Activated naive CD4-positive, alpha-beta T cell treated with anti-CD3 and anti-CD28 coated beads, Interleukin-2, amount 50 U/mL, for 72 hours (primary cell): Measurements from ENCODE around the gene MSL3B.
A peak's percentile ranks its signal among the peaks of the same experiment; 100 is the strongest.

Experiments used
- ATAC-seq, 2 donors: fragments of 150-1000 bp; cut with Tn5 transposase; 2 replicates each; pipeline ENCODE4 v1.10.0; 2021; ENCODE audit warnings: mild to moderate bottlenecking in 2 of 2, moderate library complexity in 2 of 2
- DNase-seq, 2 donors: peaks; one replicate each; pipeline ENCODE4 v3.0.0; 2021 to 2022; ENCODE audit warnings: low spot score in 2 of 2
- H3K27ac Mint-ChIP-seq, 2 donors: one replicate each; pipeline ENCODE4 v1.8.0; 2022; ENCODE audit warnings: mild to moderate bottlenecking in 2 of 2, mixed read lengths in 2 of 2
- H3K36me3 Mint-ChIP-seq, 2 donors: one replicate each; pipeline ENCODE4 v1.8.0; 2022; ENCODE audit warnings: mixed read lengths in 2 of 2
- H3K9me3 Mint-ChIP-seq, 2 donors: one replicate each; pipeline ENCODE4 v1.8.0; 2022; ENCODE audit warnings: mixed read lengths in 2 of 2

Gene MSL3B

DNA sequence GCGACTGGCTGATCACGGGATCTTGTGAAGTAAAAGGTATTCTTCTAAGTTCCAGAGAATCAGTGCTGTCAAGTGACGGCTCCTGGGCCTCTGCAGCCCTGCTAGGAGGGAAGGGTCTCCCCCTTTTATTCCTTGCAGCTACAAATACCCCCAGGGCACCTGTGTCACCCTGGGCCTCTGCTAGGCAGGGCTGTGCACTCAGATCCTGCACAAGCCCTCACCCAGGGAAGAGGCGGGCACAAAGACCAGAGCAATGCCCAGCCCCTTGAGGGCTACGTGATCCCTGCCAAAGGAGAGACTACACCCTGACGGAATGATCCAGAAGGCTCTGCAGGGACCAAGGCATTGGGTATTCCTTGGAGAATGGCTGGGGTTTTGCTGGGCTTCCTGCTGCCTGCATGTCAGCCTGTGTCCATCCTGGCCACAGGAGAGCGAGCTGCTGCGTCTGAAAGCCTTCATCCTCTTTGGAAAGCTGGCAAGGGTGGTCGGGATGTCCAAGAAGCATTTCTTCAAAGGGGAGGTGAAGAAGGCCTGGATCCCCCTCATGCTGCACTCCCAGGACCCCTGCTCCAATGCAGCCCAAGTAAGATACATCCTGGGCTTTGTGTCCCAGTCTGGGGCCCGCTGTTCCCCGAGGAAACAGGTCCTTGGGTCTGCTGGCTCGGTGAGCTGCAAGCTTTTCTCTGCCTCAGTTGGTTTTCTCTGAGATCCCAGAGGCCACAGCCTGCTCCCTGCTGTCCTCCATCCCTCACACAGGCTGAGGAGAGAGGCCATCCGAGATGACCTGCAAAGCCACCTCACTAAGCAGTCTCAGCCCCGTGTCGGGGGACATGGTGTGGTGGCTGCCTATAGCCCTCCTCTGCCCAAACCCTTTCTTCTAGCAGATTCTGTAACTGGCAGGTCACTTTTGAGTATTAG lies 38.7 kb downstream of the MSL3B start:
- ATAC-seq, result no peak
- H3K27ac Mint-ChIP-seq, result no peak overlapping the region
- no peaks in the 10 kb centered on the region for H3K9me3 Mint-ChIP-seq
- peaks cover 0 to 8% of the 10 kb centered on the region in 2 donors for H3K36me3 Mint-ChIP-seq
- peak in 1 of 2 donors; percentile 18 for DNase-seq

DNA sequence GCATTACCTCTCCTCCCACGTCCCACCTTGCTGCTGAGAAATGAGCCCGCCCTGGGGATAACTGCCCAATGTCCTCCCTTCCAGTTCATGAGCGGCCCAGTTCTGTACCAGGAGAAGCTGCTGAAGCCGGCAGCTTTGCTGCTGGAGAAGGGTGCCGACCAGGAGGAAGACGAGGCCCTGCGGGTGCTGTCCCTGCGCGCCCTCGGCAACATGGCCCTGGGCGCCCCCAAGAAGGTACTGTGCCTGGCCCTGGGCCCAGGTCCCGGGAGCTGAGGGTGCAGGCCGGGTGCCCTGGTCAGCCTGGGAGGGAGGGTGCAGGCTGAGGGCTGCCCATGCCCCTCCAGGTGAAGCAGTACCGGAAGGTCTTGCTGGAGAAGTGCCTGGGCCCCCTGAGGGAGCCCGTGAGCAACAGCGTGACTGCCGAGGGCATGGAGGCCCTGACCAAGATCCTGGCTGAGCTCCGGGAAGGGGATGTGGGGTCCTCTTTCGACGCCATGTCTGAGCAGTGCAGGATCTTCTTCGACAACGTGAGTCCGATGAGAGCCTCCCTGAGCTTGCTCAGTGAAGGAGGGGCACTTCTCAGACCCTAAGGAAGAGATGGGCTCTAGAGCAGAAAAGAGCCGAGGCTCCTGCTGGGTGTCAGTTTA lies 39.5 kb downstream of the MSL3B start:
- Mint-ChIP-seq H3K9me3 (no peaks in the 10 kb centered on the region), H3K27ac (no peak overlapping the region), H3K36me3 (no peaks in the 10 kb centered on the region)
- peak in 1 of 2 donors; percentile 8 for ATAC-seq
- DNase-seq, result peak in 1 of 2 donors; percentile 47

DNA sequence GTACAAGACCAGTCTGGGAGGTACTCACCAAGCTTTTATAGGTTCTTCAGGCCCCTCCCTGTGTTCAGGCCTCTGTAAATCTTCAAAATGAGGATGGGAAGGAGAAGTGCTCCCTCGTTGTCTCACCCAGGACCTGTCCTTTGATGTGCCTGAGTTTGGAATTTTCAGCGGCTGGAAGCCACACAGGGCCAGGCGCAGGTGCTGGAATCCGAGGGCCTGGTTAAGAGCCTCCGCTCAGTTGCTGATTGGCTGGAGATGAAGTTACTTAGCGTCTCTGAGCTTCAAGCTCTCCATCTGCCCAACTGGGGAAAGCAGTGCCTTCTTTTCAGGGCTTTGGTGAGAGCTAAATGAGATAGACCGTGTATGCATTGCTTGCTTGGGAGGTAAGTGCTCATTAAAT lies 43.8 kb downstream of the MSL3B start:
- H3K9me3 Mint-ChIP-seq, result no peaks in the 10 kb centered on the region
- ATAC-seq, result no peak
- H3K36me3 Mint-ChIP-seq, result no peaks in the 10 kb centered on the region
- H3K27ac Mint-ChIP-seq, result no peak overlapping the region
- DNase-seq, result peak in 1 of 2 donors; percentile 38

DNA sequence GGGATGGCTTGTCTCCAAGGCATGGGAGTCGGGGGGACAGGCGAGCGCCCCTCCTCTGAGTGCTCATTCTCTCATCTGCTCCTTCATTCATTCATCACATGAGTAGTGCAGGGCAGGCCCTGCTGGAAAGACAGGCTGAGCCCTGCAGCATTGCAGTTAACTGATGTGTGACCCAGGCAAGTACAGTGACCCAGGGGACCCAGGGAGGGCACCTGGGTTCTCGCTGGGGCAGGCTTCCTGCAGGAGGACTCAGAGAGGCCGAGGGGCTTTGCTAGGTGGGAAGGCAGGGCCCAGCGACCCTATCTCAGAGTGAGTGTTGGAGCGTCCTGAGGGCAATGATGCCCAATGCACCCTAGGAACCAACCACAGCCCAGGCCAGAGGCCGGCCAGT lies 44.5 kb downstream of the MSL3B start:
- no peak for ATAC-seq
- Mint-ChIP-seq H3K27ac (no peak overlapping the region), H3K9me3 (no peaks in the 10 kb centered on the region), H3K36me3 (no peaks in the 10 kb centered on the region)
- peak in 1 of 2 donors; percentile 21 for DNase-seq

DNA sequence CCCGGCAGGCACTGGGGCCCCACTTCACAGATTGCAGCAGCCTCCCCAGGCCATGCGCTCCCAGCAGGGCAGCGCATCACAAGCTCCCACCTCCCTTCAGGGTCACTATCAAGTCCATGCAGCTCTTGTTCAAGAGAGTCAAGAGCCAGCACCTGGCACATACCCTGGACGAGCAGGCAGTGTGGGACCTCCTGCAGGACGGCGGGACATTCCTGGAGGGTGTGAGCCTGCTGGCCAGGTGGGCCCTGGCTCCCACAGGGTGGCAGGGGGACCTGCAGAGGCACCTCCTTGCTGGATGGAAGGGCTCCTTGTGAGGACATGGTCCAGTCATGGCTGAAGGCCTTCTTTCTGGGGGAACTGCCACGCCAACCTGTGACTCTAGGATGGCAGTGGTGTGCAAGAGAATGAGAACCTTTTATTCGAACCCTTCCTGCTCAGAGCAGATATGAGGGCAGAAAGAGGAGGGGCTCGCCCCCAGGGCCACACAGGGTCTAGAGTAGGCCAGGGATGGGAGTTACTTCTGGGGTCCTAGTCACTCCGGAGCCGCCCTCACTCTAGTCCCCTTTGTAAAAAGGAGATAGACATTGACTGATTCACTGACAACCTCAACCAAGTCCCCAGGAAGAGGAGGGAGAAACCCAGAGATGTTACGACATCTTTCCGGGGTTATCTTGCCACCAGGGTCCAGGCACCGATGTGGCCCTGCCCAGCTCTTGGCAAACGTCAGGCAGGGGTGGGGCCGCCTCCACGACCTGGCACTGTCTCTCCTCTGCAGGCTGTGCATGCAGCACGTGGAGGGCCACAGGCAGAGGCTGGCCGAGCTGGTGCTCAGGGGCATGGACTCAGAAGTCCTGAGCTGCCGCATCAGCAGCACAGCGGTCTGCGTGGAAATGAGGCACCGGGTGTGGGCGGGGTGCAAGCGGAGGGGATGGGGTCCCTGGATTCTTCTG lies 45.1 kb downstream of the MSL3B start:
- Mint-ChIP-seq H3K9me3 (no peaks in the 10 kb centered on the region), H3K27ac (peak overlapping the region in 1 of 2 donors; percentile 44), H3K36me3 (no peaks in the 10 kb centered on the region)
- ATAC-seq (no peak), DNase-seq (peak in 1 of 2 donors; percentile 43)

DNA sequence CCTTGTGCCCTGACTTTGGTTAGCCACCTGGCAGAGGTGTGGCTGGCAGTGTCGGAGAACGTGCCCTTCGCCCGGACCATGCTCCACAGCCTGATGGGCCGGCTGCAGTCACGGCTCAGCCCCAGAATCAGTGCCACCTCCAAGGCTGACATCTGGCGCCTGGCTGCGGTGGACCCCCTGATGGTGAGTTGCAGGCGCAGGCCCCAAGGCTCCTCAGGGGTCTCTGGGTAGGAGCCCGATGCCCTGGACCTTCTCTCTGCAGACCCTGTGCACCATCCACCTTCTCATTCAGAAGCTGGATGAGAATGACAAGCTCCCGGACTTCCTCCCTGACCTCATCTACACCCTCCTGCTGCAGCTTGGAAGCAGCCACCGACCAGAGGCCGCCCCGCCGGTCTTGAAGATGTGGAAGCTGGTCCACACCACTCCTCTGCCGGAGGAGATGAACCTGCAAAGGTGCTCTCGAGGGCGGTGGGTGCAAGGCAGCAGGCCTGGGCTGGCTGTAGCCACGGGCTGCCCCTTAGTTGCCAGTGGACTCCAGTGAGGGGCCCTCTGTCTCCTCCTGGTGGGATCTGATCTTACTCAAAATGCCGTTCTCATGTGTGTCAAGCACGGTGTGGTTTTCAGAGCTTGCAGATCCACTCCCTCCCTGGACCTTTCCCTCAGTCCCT lies 46.0 kb downstream of the MSL3B start:
- ATAC-seq (no peak), DNase-seq (peak in 1 of 2 donors; percentile 40)
- no peaks in the 10 kb centered on the region for H3K9me3 Mint-ChIP-seq
- no peaks in the 10 kb centered on the region for H3K36me3 Mint-ChIP-seq
- H3K27ac Mint-ChIP-seq, result peak overlapping the region in 1 of 2 donors; percentile 44

DNA sequence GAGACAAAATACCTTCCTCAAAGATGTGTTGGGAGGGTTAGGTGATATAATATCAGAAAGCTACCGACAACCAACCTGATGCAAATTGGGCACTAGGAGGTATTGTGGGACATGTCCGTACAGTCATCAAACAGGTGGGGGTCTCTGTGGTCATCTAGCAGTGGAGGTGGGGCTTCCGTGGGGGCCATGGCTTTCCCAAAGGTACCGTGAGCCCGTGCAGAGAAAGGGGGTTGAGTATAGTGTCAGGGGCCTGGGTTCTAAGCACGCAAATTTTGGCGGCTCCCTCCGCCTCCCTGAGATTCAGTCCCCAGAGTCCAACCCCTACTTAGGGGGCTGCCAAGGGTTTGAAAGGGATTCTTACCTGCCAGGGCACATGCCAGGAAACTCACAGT lies 46.5 kb downstream of the MSL3B start:
- no peaks in the 10 kb centered on the region for H3K36me3 Mint-ChIP-seq
- DNase-seq, result no peak
- no peak for ATAC-seq
- H3K9me3 Mint-ChIP-seq, result no peaks in the 10 kb centered on the region
- no peak overlapping the region for H3K27ac Mint-ChIP-seq

DNA sequence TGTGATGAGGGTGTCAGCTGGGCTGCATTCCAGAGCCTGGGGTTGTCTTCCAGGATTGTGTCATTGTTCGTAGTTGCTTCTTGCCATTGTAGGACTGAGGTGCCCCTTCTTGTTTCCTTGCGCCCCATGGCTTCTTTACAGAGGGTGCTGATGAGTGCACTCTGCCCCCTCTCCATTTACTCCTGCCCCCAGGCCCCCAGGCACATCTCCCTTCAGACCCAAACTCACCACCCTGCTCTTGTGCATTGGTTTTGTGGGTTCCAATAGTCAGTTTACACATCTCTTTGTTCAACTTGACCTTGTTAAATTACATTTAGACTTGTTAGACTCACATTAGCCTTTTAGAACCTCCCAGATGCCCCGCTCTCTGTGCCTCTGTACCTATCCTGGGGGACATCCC lies 47.0 kb downstream of the MSL3B start:
- no peak overlapping the region for H3K27ac Mint-ChIP-seq
- no peaks in the 10 kb centered on the region for H3K36me3 Mint-ChIP-seq
- DNase-seq, result peak in 1 of 2 donors; percentile 14
- no peak for ATAC-seq
- no peaks in the 10 kb centered on the region for H3K9me3 Mint-ChIP-seq

DNA sequence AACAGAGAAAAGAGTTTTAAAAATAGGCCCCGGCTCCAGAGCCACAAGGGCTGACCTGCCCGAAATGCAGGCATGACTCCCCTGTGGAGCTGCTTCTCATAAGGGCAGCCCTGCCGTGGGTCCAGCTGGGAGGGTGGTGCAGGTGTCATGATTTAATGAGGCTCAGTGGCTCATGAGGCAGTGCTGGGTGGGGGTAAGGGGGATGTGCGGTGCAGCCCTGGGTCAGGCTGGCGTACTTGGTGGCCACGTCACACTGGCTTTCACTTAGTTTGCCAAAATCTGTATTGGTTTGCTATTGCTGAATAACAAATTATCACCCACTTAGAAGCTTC lies 47.4 kb downstream of the MSL3B start:
- DNase-seq (peak in 1 of 2 donors; percentile 44), ATAC-seq (no peak)
- no peaks in the 10 kb centered on the region for H3K9me3 Mint-ChIP-seq
- no peak overlapping the region for H3K27ac Mint-ChIP-seq
- H3K36me3 Mint-ChIP-seq, result no peaks in the 10 kb centered on the region

DNA sequence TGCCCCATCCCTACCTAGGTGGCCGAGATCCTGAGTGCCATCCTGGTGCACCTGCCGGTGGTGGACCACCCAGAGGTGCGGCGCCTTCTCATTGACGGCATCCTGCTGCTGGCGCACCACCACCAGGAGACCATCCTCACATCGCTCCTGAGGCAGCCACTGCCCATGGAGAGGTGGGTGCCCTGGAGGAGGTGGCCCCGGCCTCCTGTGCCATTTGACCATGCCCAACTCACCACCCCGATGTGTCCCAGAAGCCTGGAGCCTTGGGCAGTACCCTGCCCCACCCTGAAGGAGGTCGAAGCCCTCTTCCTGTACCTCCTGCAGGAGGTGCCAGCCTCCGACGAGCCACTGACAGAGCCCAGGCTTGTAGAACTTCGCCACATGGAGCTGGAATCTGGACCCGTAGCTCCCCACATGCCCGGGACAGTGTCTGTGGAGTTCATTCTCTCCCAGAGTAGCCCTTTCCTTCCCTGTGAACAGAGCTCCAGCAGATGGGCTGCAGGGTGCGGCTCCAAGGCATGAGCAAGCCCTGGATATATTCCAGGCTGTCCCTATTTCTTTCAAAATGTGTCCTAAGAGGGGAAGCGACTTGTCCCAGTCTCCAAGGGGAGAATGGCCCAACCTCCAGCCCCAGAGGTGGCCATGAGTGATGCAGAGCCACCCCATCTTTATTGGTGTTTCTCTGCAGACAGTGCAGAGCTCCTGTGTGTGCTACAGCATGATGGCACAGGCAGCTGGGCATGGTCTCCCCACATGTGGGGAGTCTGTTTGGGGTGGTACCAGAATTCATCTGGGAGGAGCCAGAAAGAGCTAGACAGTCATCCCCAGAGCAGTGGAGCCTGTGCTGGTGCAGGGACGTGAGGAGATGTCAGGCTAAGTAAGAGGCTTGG lies 48.1 kb downstream of the MSL3B start:
- no peaks in the 10 kb centered on the region for H3K9me3 Mint-ChIP-seq
- H3K27ac Mint-ChIP-seq, result peak overlapping the region in 1 of 2 donors; percentile 68
- ATAC-seq (no peak), DNase-seq (peak in 1 of 2 donors; percentile 46)
- H3K36me3 Mint-ChIP-seq, result no peaks in the 10 kb centered on the region

DNA sequence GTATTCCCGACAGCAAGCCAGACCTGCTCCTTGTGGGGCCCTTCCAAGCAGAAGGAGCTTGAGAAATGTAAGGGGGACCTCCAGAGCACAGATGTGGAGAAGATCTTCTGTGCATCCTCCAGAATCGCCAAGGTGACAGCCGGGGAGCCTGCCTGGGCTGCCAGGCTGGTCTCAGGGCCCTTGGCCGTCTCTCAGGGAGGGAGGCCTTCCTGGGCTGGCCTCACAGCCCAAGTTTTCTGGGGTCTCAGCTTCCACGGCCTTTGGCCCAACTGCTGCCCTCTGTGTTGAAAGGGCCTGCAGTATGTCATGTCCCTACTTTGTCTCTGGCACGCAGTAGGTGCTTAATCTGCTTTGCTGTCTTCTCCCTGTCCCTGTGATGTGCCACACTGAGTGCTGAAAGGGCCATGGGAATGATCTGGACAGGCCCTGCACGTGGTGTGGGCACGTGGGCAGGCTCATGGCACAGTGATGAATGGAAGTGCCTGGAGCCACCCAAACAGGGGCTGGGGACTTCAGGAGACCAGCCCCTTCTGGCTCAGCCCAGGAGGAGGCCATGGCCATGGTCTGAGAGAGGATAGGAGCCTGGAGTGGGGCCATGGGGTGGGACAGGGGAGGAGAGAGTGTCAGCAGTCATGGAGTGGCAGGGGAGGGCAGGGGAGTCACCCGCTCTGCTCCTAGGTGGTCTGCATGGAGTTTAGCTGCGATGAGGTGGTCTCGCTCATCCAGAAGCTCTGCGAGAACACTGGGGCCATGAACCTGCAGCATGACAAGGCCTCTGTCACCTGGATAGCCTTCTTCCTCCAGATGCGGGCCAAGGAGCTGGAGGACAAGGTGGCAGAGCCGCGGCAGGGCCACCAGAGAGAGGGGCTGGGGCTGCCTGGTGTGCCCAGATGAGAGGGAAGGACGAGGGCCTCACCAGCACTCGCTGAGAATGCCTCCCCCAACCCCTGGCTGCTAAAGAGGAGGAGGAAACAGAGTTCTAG lies 49.3 kb downstream of the MSL3B start:
- DNase-seq, result peak in 1 of 2 donors; percentile 48
- no peak overlapping the region for H3K27ac Mint-ChIP-seq
- ATAC-seq, result no peak
- no peaks in the 10 kb centered on the region for H3K9me3 Mint-ChIP-seq
- H3K36me3 Mint-ChIP-seq, result no peaks in the 10 kb centered on the region

DNA sequence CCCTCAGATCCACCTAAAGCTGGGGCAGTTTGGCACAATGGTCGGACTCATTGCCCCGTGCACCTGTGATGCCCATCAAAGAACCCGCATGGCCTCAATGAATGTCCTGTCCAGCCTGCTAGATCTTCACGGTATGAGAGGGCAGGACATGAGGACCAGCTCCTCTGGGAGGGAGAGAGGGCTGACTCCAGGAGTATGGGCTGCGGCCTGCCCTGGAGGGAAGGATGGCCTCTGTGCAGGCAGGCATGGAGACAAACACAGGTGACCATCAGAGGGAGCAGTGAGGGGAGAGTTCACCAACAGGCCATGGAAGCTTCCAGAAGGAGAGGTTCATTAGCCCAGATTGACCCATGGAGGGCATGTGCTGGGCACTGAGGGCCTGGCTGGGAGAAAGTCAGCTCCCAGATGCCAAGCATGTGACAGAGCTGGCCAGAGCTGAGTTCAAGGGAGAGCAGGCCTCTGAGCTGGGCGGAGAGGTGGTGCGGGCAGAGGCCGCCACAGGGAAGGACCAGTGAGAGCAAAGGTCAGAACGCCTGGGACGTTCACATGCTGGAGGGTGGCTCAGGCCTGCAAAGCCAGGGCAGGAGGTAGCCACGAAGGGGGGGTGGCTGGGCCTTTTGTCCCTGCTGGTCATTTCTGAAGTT lies 50.1 kb downstream of the MSL3B start:
- H3K36me3 Mint-ChIP-seq, result no peaks in the 10 kb centered on the region
- peak in 1 of 2 donors; percentile 20 for DNase-seq
- ATAC-seq, result no peak
- no peak overlapping the region for H3K27ac Mint-ChIP-seq
- H3K9me3 Mint-ChIP-seq, result no peaks in the 10 kb centered on the region

DNA sequence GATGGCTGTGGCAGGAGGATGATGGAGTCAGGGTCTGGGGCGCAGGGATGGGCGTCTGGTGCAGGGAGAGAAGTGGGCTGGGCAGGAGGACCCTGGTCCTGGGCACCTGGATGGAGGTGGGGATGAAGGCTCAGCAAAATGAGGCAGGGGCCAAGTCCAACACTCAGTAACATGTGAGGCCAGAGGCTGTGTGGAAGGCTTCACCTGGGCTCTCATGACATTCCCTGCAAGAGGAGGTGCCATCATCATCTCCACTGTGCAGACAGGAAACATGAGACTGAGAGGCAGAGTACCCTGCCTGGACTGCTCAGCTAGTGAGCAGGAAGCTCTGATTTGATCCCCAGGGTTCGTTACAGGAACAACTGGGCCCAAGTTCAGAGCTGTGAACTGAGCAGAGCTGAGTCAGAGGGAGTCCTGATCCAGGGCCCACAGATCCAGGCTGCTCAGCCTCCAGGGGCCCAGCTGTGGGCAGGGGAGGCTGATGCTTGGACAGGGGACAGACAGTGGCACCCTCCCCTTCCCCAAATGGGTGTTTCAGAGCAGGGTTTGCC lies 50.8 kb downstream of the MSL3B start:
- DNase-seq, result peak in 1 of 2 donors; percentile 16
- no peaks in the 10 kb centered on the region for H3K36me3 Mint-ChIP-seq
- H3K9me3 Mint-ChIP-seq, result no peaks in the 10 kb centered on the region
- no peak overlapping the region for H3K27ac Mint-ChIP-seq
- no peak for ATAC-seq

DNA sequence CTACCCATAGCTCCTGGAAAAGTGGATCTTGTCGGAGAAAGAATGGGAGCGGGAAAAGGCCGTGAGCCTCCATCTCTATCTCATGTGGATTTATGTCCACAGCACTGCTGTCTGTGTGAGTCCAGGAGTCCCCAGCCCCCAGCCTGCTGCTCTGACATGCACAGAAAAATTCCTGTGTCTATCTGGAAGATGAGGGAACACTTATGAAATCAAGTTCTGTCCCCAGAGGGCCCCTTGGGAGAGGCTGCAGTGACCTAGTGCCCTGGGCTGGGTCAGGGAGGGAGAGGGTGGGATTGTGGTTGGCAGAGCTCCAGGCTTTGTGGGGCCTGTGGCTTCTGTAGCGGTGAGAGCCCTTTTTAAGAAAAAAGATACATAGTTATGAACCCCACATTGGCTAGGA lies 51.4 kb downstream of the MSL3B start:
- H3K27ac Mint-ChIP-seq, result no peak overlapping the region

More for the DNA sequence above, 51.4 kb downstream of the MSL3B start:
- ATAC-seq (no peak), DNase-seq (no peak)
- no peaks in the 10 kb centered on the region for H3K9me3 Mint-ChIP-seq
- no peaks in the 10 kb centered on the region for H3K36me3 Mint-ChIP-seq
